Measurements from ENCODE around the gene SLC25A21. TPM values are rescaled to one million over a fixed set of nuclear protein-coding genes. Genes with fewer than 3 reads are reported as not detected.

Gene SLC25A21
- total and polyA plus RNA-seq, 10 of the 15 experiments (the other 5 are each of a cell fraction or from before 2014, with no cell fraction given) = 0.06 to 0.72 (median 0.17) TPM; not detected in 3

GRCh38 chr14:37093364-37093763 lies 79.0 kb downstream of the SLC25A21 start (continued):
- TF ChIP-seq CUX1 (IDR thresholded peaks at IDR 0.05; ENCODE audit: insufficient replicate concordance, low read depth, low read length) (no peak), ZBED1 (IDR thresholded peaks at IDR 0.05; ENCODE audit: borderline replicate concordance) (no peak), NFYB (IDR thresholded peaks at IDR 0.05; ENCODE audit: insufficient read depth, low read depth, low read length) (no peak), PAX8 (IDR thresholded peaks at IDR 0.05) (no peak), EP300 (IDR thresholded peaks at IDR 0.05; ENCODE audit: borderline replicate concordance in 1 of 2, control insufficient read depth in 1 of 2, low read depth in 2 of 2, low read length in 2 of 2) (no peak), ASH2L (IDR thresholded peaks at IDR 0.05; ENCODE audit: borderline replicate concordance, low read depth) (no peak)
- TF ChIP-seq, protein P1, sequence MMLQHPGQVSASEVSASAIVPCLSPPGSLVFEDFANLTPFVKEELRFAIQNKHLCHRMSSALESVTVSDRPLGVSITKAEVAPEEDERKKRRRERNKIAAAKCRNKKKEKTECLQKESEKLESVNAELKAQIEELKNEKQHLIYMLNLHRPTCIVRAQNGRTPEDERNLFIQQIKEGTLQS (IDR thresholded peaks at IDR 0.05; ENCODE audit: borderline replicate concordance, extremely low read depth, low read depth, low read length) = no peak

DNA sequence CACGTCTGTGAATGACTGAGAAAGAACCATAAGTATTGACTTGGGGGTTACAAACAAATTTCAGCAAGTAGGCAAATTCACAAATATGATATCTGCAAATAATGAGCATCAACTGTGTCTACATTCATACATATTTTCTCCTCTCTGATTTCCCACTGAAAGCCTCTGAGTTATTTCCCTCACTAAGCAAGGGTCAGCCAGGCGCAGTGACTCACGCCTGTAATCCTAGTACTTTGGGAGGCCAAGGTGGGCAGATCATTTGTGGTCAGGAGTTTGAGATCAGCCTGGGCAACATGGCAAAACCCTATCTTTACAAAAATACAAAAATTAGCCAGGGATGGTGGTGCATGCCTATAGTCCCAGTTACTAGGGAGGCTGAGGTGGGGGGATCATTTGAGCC lies 80.8 kb downstream of the SLC25A21 start:
- Histone ChIP-seq H3K27me3 (replicated peaks in 1 of 2; ENCODE audit: control insufficient read depth in 2 of 2, insufficient read depth in 2 of 2, low read length in 1 of 2) (no peaks in the 10 kb centered on the region), H3K4me3 (no peak overlapping the region), H3K79me2 (ENCODE audit: control insufficient read depth, insufficient read depth, low read length) (no peaks in the 10 kb centered on the region), H4K20me1 (ENCODE audit: control insufficient read depth, insufficient read depth) (no peaks in the 10 kb centered on the region), H3K9me3 (replicated peaks; ENCODE audit: control insufficient read depth, insufficient read depth, low read length) (no peaks in the 10 kb centered on the region), H3K4me1 (ENCODE audit: control insufficient read depth, insufficient read depth, low read length) (no peaks in the 10 kb centered on the region), H2AFZ (ENCODE audit: control insufficient read depth, low read depth, low read length) (no peak overlapping the region), H3K9ac (ENCODE audit: control insufficient read depth, insufficient read depth, low read length) (no peak overlapping the region), H3K4me2 (ENCODE audit: control insufficient read depth, insufficient read depth) (no peak overlapping the region), H3K27ac (ENCODE audit: control insufficient read depth, insufficient read depth) (no peak overlapping the region), H3K36me3 (ENCODE audit: control insufficient read depth in 2 of 2, insufficient read depth in 2 of 2, low read length in 1 of 2) (no peaks in the 10 kb centered on the region)
- WGBS (ENCODE audit: insufficient coverage, insufficient replicate concordance, low lambda C conversion rate, missing lambda C conversion rate) = 12% methylated on average over 3 of the region's 3 CpGs
- DNase-seq (ENCODE audit: low read depth, low spot score) (no peak), ATAC-seq (no peak), FAIRE-seq (no peak)
- ChIA-PET CTCF (no interaction called here), RAD21 (ENCODE audit: unreplicated experiment) (no interaction called here), SMC1A (ENCODE audit: uncharacterized antibody, unreplicated experiment) (no interaction called here), POLR2A (no interaction called here)
- in situ Hi-C loops (cut with MboI) (no loop called here), intact Hi-C loops (cut with micrococcal nuclease; ENCODE audit: unreplicated experiment) (no loop called here)
- no peak for TF ChIP-seq JUND (IDR thresholded peaks at IDR 0.05; ENCODE audit: low read depth, low read length)
- BruUV-seq (replicated peaks) = no TSS peak

Data from GM12878 (cell line).